Calu3 (cell line): ENCODE results near the gene HIPK1. TPM values are rescaled to one million over a fixed set of nuclear protein-coding genes. Genes with fewer than 3 reads are reported as not detected.

Source experiments
- Bru-seq: library from RNA; stranded (reverse); fragments of 400-500 nt; gene quantifications from one replicate; lab custom pipeline; 2021; lab: Mats Ljungman, UMichigan
- BruChase-seq, 2 experiments: library from RNA; stranded (reverse); fragments of 400-500 nt; gene quantifications; one replicate each; lab custom pipeline; 2021; lab: Mats Ljungman, UMichigan
- BruUV-seq: library from RNA; stranded (reverse); fragments of 400-500 nt; replicated peaks from 2 replicates; lab custom pipeline; 2021; lab: Mats Ljungman, UMichigan
- CTCF ChIA-PET: fragments of 300-600 bp; sonication (Branson Sonifier 250); formaldehyde crosslinking; loops from one replicate; lab custom pipeline; 2022; ENCODE audit warnings: antibody characterized with exemption; lab: Charles Lee
- DNase-seq: peaks from one replicate; pipeline ENCODE4 v3.0.0; 2022
- H3K27ac Mint-ChIP-seq: one replicate; pipeline ENCODE4 v1.8.0; 2022; ENCODE audit warnings: mixed read lengths; ENCODE audit not compliant: unreplicated experiment
- H3K27me3 Mint-ChIP-seq: one replicate; pipeline ENCODE4 v1.8.0; 2022; ENCODE audit warnings: mixed read lengths; ENCODE audit not compliant: unreplicated experiment
- H3K36me3 Mint-ChIP-seq: one replicate; pipeline ENCODE4 v1.8.0; 2022; ENCODE audit warnings: mild to moderate bottlenecking, moderate library complexity, mixed read lengths; ENCODE audit not compliant: insufficient read depth, unreplicated experiment
- H3K4me1 Mint-ChIP-seq: one replicate; pipeline ENCODE4 v1.8.0; 2022; ENCODE audit warnings: mild to moderate bottlenecking, low read depth, mixed read lengths; ENCODE audit not compliant: unreplicated experiment
- H3K4me3 Mint-ChIP-seq: one replicate; pipeline ENCODE4 v1.8.0; 2022; ENCODE audit warnings: mild to moderate bottlenecking, low read depth, moderate library complexity, mixed read lengths; ENCODE audit not compliant: unreplicated experiment
- H3K9me3 Mint-ChIP-seq: one replicate; pipeline ENCODE4 v1.8.0; 2022; ENCODE audit warnings: low read depth, mixed read lengths; ENCODE audit not compliant: unreplicated experiment
- intact Hi-C: fragments of 100-400 bp; cut with micrococcal nuclease; formaldehyde crosslinking; loops from one replicate; pipeline ENCODE4 v1.10.0; 2022; ENCODE audit not compliant: unreplicated experiment
- long read RNA-seq: library from polyadenylated mRNA; stranded (forward); transcript quantifications from one replicate; pipeline ENCODE4 v2.0.0, GENCODE V29; 2022
- total RNA-seq: library from RNA; stranded (reverse); gene quantifications from 2 replicates; pipeline ENCODE4 v1.2.3, GENCODE V29; 2022
- TF ChIP-seq, protein P1 (sequence below): fragments of 200-600 bp; IDR thresholded peaks from one replicate; pipeline ENCODE4 v1.8.0; 2022; ENCODE audit warnings: antibody characterized with exemption; ENCODE audit not compliant: unreplicated experiment

The HIPK1 gene
- total RNA-seq, result 42.7 and 43.2 TPM in 2 replicates
- percentile 79 among the genes with signal in this experiment for Bru-seq, nascent RNA
- BruChase-seq, experiment 1, labeled RNA remaining after a 6-hour chase, result percentile 90 among the genes with signal in this experiment
- BruChase-seq, experiment 2, labeled RNA remaining after a 2-hour chase, result percentile 86 among the genes with signal in this experiment
- long read RNA-seq, partial matches to known transcripts, result 53 of 55 reads
- long read RNA-seq, other reads (novel, unspliced or antisense), result 2 of 55 reads

DNA sequence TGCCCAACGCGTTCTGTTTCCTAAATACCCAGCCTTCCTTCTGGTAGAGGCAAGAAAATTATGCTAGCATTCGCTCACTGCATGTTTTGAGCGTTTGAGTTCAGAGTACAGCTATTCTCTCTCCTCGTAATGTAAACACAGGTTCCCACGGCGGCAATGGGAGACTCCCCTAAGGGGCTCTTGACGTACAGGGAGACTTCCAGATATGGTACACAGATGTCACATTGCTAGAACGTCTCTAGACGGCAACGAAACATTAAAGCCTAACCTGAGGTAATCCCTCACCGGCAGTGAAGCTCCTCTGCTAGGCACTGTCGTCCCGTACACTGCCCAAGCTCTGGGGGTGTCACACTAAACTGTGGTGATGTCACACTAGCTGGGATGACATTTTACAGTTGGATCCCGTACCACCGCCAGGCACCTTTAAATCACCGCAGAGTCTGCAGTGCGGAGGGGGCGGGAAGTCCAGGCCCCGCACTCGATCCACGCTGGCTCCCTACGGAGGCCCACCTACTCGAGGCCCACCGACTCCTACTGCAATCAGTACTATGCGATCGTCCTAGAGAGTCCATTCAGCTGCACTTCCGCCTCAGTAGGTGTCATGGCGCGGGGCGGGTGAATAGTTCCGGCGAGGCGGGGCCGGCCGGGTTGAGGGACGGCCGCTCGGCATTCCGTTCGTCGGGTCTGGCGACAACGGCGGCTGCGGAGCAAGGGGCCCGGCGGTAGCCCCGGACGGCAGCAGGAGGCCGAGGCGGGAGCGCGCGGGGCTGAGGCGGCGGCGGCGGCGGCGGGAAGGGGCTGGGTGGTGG lies at the start of gene HIPK1:
Gene HIPK1, plus strand, starts transcription at position 384 of the 809 bp plus-strand sequence.
- peak; percentile 89 for DNase-seq
- H3K4me3 Mint-ChIP-seq, result peak within 1 kb of the TSS; percentile 85
- no peaks in the 10 kb centered on the region for H3K9me3 Mint-ChIP-seq
- no peaks in the 10 kb centered on the region for H3K27me3 Mint-ChIP-seq
- BruUV-seq, result no TSS peak
- peak within 1 kb of the TSS; percentile 89 for H3K27ac Mint-ChIP-seq
- TF ChIP-seq, protein P1, sequence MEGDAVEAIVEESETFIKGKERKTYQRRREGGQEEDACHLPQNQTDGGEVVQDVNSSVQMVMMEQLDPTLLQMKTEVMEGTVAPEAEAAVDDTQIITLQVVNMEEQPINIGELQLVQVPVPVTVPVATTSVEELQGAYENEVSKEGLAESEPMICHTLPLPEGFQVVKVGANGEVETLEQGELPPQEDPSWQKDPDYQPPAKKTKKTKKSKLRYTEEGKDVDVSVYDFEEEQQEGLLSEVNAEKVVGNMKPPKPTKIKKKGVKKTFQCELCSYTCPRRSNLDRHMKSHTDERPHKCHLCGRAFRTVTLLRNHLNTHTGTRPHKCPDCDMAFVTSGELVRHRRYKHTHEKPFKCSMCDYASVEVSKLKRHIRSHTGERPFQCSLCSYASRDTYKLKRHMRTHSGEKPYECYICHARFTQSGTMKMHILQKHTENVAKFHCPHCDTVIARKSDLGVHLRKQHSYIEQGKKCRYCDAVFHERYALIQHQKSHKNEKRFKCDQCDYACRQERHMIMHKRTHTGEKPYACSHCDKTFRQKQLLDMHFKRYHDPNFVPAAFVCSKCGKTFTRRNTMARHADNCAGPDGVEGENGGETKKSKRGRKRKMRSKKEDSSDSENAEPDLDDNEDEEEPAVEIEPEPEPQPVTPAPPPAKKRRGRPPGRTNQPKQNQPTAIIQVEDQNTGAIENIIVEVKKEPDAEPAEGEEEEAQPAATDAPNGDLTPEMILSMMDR, result no peak
- peaks cover 46% of the 10 kb centered on the region for H3K4me1 Mint-ChIP-seq
- H3K36me3 Mint-ChIP-seq, result peaks cover 43% of the 10 kb centered on the region
- intact Hi-C loops, result loop anchor here (1.0 kb wide), 3 partner anchors 24 to 94 kb away; partner anchors contain the start of genes BCL2L15 and DCLRE1B
- CTCF ChIA-PET, result interaction anchor here (0.5 to 3.1 kb wide), 2 partner anchors 24 to 36 kb away, joined by 3 to 15 read pairs; partner anchors contain the start of genes AP4B1 and DCLRE1B

DNA sequence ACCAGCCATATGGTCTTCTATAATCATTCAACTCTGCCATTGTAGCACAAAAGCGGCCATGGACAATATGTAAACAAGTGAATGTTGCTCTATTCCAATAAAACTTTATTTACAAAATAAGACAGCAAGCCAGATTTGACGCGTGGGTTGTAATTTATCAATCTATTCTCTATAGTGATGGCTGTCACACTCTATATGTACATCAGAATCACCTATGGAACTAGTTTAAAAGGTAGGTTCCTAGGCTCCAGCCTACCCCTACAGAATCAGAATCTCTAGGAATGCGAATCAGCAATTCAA lies 49.4 kb upstream of the HIPK1 start:
- H3K4me3 Mint-ChIP-seq, result no peak overlapping the region
- CTCF ChIA-PET, result no interaction called here
- TF ChIP-seq, protein P1, result no peak
- no peaks in the 10 kb centered on the region for H3K27me3 Mint-ChIP-seq
- BruUV-seq, result no TSS peak
- no peak for DNase-seq
- H3K9me3 Mint-ChIP-seq, result no peaks in the 10 kb centered on the region
- intact Hi-C loops, result no loop called here
- no peaks in the 10 kb centered on the region for H3K36me3 Mint-ChIP-seq
- H3K4me1 Mint-ChIP-seq, result peaks cover 22% of the 10 kb centered on the region
- no peak overlapping the region for H3K27ac Mint-ChIP-seq

DNA sequence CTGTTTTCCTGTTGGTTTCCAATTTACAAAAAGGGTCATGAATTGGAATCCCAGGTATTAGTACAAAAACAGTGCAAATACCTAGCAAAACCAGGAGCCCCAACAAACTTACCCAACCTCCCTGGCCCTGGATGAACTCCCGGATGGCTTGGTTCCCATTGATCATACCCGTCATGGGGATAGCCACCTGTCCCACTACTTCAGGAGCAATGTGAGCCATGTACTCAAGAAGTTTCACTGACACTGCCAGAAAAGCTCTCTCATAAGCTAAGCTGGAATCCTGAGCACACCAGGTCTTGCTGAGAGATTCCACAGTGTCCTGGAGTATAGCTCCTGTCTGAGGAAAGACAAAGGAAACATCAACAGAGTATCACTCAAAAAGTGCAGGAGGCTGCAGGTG lies 47.5 kb upstream of the HIPK1 start:
- CTCF ChIA-PET, result no interaction called here
- Mint-ChIP-seq H3K27me3 (no peaks in the 10 kb centered on the region), H3K4me3 (no peak overlapping the region), H3K36me3 (peaks cover 6% of the 10 kb centered on the region), H3K4me1 (peaks cover 11% of the 10 kb centered on the region), H3K9me3 (no peaks in the 10 kb centered on the region), H3K27ac (no peak overlapping the region)
- BruUV-seq, result no TSS peak
- intact Hi-C loops, result no loop called here
- no peak for DNase-seq
- TF ChIP-seq, protein P1, result no peak

DNA sequence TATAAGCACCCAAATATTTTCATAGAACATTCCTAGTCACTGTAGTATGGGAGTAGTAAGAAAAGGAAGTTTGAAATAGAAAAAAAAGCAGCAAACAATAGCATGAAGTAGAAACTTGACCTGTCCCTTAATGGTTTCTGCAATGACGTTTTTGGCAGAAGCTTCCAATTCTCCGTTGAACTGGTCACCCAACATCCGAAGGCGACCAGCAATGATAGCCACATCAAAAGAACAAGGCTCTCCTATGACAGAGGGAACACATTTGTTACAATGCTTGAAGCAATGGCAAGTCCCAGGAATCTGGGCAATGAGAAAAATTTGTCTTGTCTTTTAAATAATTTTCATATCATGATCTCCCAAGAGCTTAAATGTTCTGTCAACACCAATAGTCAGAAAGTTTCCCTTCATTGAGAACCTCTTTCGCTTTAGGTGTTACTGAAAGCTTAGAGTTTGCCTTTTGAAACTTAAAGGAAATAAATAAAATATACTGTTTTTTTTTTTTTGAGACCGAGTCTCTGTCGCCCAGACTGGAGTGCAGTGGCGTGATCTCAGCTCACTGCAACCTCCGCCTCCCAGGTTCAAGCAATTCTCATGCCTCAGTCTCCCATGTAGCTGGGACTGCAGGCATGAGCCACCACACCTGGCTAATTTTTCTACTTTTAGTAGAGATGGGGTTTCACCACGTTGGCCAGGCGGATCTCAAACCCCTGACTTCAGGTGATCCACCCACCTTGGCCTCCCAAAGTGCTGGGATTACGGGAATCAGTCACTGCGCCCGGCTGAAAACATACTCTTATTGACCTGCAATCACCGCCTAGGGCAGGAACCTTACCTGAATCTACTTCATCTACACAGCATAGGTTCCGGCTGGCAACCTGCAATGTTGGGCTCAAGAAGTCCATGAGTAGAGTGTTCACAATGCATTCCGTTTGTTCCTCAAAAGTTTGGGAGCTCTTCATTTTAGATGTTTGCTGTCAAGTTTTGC lies 42.4 kb upstream of the HIPK1 start:
- BruUV-seq, result TSS peak; percentile 74
- peak; percentile 11 for DNase-seq
- H3K27me3 Mint-ChIP-seq, result no peaks in the 10 kb centered on the region
- H3K4me3 Mint-ChIP-seq, result peak overlapping the region; percentile 77
- TF ChIP-seq, protein P1, result no peak
- peaks cover 14% of the 10 kb centered on the region for H3K36me3 Mint-ChIP-seq
- intact Hi-C loops, result loop anchor here (1.0 to 5.0 kb wide), 2 partner anchors 42 to 49 kb away; no protein-coding TSS in a partner anchor
- CTCF ChIA-PET, result interaction anchor here (0.6 to 1.6 kb wide), 6 partner anchors 12 to 949 kb away, joined by 3 to 4 read pairs (median 3); partner anchors contain the start of gene AP4B1
- peak overlapping the region; percentile 87 for H3K27ac Mint-ChIP-seq
- no peaks in the 10 kb centered on the region for H3K9me3 Mint-ChIP-seq
- peaks cover 20% of the 10 kb centered on the region for H3K4me1 Mint-ChIP-seq
